LNCAP (cell line): Measurements from ENCODE around the gene CAMK2B.

Source experiments
- CTCF ChIP-seq: fragments of 450-650 bp; IDR thresholded peaks from 2 replicates; pipeline ENCODE4 v1.5.1; 2017; ENCODE audit warnings: mild to moderate bottlenecking

CAMK2B gene

GRCh38 chr7:44329081-44329480 lies 3.7 kb upstream of the CAMK2B start:
- TF ChIP-seq CTCF = no peak

- no peak for TF ChIP-seq CTCF
These were observed 2.6 kb upstream of the CAMK2B start for GRCh38 chr7:44327981-44328380.

GRCh38 chr7:44326261-44327125 lies 1.1 kb upstream of the CAMK2B start:
- TF ChIP-seq CTCF = no peak

DNA sequence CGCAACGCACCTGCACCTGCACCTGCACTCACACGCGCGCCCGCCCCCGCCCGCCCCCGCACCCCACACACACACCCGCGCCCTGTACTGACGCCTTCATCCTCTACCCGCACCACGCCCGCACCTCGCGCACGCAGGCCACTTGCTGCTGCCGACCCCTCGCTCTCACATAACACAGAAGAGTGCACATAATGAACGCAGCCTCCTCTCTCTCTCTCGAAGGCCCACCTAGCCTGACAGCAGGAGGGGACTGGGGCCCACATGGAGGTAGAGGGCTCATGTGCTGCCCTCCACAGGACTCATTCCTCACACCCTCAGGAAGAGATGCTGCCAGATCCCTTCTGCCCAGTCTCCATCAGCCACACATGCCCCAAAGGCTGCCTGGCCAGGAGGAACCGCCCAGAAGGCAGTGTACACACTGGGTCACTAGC lies 432 bp upstream of the CAMK2B start:
- no peak for TF ChIP-seq CTCF

GRCh38 chr7:44324481-44325200 lies 753 bp downstream of the CAMK2B start:
- no peak for TF ChIP-seq CTCF

DNA sequence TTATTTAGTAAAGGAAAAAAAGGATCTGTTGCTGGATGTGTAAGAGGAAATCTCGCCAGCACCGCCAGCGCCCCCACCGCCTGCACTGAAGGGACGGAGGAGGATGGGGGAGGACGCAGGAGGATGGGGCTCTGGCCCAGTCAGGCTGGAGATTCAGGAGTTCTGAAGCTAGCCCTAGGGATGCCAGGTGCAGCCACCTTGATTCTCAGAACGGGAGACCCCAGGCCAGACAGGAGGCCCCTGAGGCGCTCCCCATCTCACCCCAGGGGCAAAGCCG lies 1.3 kb downstream of the CAMK2B start:
- no peak for TF ChIP-seq CTCF

DNA sequence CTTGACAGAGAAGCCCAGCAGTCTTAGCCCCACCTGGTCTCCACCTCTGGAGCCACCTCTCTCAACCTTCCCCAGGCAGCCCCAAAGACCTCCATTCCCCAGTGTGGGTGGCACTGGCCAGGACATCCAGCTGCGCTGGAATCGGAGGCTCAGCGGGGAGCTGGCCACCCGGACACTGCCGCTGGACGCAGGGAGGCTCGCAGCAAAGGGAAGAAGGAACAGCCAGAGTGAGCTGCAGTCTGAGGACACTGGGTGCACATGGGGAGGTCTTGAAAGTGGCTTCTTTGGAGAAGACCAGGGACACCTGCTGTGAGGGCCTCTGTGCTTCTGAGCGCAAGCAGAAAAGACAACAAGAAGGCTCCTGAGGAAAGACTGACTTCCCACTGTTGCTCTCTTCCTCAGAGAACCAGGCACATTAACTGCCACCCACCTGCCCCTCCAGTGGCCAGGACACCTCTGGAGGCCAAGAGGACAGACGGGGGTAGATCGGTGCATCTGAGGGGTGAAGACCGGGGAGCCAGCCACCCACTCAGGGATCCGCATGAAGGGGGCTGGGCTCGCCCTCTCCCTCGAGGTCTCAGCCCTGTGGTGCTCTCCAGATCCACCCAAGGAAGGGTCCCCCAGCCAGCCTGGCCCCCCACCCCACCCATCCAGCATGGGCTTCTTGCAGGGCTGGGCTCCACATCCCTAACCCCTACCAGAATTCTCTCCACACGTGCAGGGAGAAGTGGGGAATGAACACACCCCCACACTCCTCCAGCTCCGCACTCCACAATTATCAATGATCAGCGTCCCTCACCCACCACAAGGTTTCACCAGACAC lies 1.8 kb downstream of the CAMK2B start:
- TF ChIP-seq CTCF = no peak
